Chondrocyte (in vitro differentiated cells): Measurements from ENCODE around the gene KHNYN. TPM values are rescaled to one million over a fixed set of nuclear protein-coding genes. Genes with fewer than 3 reads are reported as not detected.
A peak's percentile ranks its signal among the peaks of the same experiment; 100 is the strongest.

ENCODE experiments used
- DNase-seq: peaks from one replicate; pipeline ENCODE4 v3.0.0; 2021; ENCODE audit warnings: mixed read lengths, low spot score
- H3K27ac Mint-ChIP-seq: one replicate; pipeline ENCODE4 v1.8.0; 2021; ENCODE audit warnings: mild to moderate bottlenecking, moderate library complexity, mixed read lengths; ENCODE audit not compliant: unreplicated experiment
- H3K27me3 Mint-ChIP-seq: 2 replicates; pipeline ENCODE4 v1.8.0; 2021; ENCODE audit warnings: low read depth, mixed read lengths
- H3K36me3 Mint-ChIP-seq: 2 replicates; pipeline ENCODE4 v1.8.0; 2021; ENCODE audit warnings: low read depth, mixed read lengths
- H3K4me1 Mint-ChIP-seq: 2 replicates; pipeline ENCODE4 v1.8.0; 2021; ENCODE audit warnings: low read depth, mild to moderate bottlenecking, mixed read lengths
- H3K4me3 Mint-ChIP-seq: one replicate; pipeline ENCODE4 v1.8.0; 2021; ENCODE audit warnings: mild to moderate bottlenecking, moderate library complexity, mixed read lengths; ENCODE audit not compliant: unreplicated experiment
- H3K9me3 Mint-ChIP-seq: 2 replicates; pipeline ENCODE4 v1.8.0; 2021; ENCODE audit warnings: low read depth, mixed read lengths
- total RNA-seq: library from RNA; stranded (reverse); gene quantifications from 3 replicates; pipeline ENCODE4 v1.2.1, GENCODE V29; 2021
- TF ChIP-seq, protein P1 (sequence below): fragments of 200-600 bp; sonication (generic); IDR thresholded peaks from 2 replicates; pipeline ENCODE4 v1.5.0; 2021; ENCODE audit warnings: antibody characterized with exemption, mild to moderate bottlenecking, moderate library complexity

Gene KHNYN
- total RNA-seq, 1 donor from 2014 or later, result 53.8 TPM

- Mint-ChIP-seq H3K27ac (no peak overlapping the region), H3K4me3 (no peak overlapping the region), H3K27me3 (no peaks in the 10 kb centered on the region), H3K4me1 (peaks cover 45% of the 10 kb centered on the region), H3K9me3 (no peaks in the 10 kb centered on the region), H3K36me3 (peaks cover 25% of the 10 kb centered on the region)
- no peak for DNase-seq
- TF ChIP-seq, protein P1, sequence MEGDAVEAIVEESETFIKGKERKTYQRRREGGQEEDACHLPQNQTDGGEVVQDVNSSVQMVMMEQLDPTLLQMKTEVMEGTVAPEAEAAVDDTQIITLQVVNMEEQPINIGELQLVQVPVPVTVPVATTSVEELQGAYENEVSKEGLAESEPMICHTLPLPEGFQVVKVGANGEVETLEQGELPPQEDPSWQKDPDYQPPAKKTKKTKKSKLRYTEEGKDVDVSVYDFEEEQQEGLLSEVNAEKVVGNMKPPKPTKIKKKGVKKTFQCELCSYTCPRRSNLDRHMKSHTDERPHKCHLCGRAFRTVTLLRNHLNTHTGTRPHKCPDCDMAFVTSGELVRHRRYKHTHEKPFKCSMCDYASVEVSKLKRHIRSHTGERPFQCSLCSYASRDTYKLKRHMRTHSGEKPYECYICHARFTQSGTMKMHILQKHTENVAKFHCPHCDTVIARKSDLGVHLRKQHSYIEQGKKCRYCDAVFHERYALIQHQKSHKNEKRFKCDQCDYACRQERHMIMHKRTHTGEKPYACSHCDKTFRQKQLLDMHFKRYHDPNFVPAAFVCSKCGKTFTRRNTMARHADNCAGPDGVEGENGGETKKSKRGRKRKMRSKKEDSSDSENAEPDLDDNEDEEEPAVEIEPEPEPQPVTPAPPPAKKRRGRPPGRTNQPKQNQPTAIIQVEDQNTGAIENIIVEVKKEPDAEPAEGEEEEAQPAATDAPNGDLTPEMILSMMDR, result no peak
These were observed 6.2 kb downstream of the KHNYN start for GRCh38 chr14:24435998-24436354.

- Mint-ChIP-seq H3K36me3 (peaks cover 24% of the 10 kb centered on the region), H3K4me1 (peaks cover 45% of the 10 kb centered on the region), H3K4me3 (no peak overlapping the region), H3K27ac (peak overlapping the region; percentile 52), H3K9me3 (no peaks in the 10 kb centered on the region), H3K27me3 (no peaks in the 10 kb centered on the region)
- TF ChIP-seq, protein P1, result peak; percentile 92
- DNase-seq, result no peak
These were observed 6.7 kb downstream of the KHNYN start for GRCh38 chr14:24436355-24437019.

- TF ChIP-seq, protein P1, result peak; percentile 55
- Mint-ChIP-seq H3K27ac (peak overlapping the region; percentile 39), H3K9me3 (no peaks in the 10 kb centered on the region), H3K4me1 (peaks cover 44% of the 10 kb centered on the region), H3K4me3 (no peak overlapping the region), H3K36me3 (peaks cover 19% of the 10 kb centered on the region), H3K27me3 (no peaks in the 10 kb centered on the region)
- DNase-seq, result no peak
These were observed 7.4 kb downstream of the KHNYN start for GRCh38 chr14:24437020-24437735.

DNA sequence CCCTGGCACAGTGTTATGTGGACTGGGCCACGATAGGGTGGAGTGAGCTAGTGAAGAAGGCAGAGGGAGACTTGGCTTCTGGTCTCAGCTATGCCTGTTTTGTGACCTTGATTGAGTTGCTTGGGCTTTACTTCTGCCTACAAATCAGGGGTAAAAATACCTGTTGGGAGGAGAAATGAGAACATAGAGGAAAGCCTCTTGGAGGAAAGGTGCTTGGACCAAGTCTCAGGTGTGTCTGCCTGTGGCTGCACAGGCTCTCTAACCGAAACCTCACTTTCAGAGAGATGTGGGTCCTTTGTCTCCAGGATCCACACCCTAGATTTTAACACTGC, 7.9 kb downstream of the KHNYN start:
- Mint-ChIP-seq H3K27me3 (no peaks in the 10 kb centered on the region), H3K9me3 (no peaks in the 10 kb centered on the region), H3K4me3 (no peak overlapping the region), H3K27ac (peak overlapping the region; percentile 39), H3K4me1 (peaks cover 42% of the 10 kb centered on the region), H3K36me3 (peaks cover 19% of the 10 kb centered on the region)
- DNase-seq, result no peak
- TF ChIP-seq, protein P1, result no peak

- TF ChIP-seq, protein P1, result no peak
- H3K4me3 Mint-ChIP-seq, result no peak overlapping the region
- no peaks in the 10 kb centered on the region for H3K9me3 Mint-ChIP-seq
- peaks cover 12% of the 10 kb centered on the region for H3K36me3 Mint-ChIP-seq
- no peak for DNase-seq
- peaks cover 37% of the 10 kb centered on the region for H3K4me1 Mint-ChIP-seq
- no peaks in the 10 kb centered on the region for H3K27me3 Mint-ChIP-seq
- H3K27ac Mint-ChIP-seq, result peak overlapping the region; percentile 52
These were observed 8.7 kb downstream of the KHNYN start for GRCh38 chr14:24438223-24439097.
